Peyer's patch (tissue), 4 donors: Measurements from ENCODE around the gene TFIP11.

ENCODE experiments used
- POLR2A ChIP-seq, 2 donors: fragments of 450-650 bp; IDR thresholded peaks; one replicate each; pipeline ENCODE4 v1.5.1; 2017; ENCODE audit warnings: antibody characterized with exemption in 2 of 2, mild to moderate bottlenecking in 2 of 2, moderate library complexity in 2 of 2
- TF ChIP-seq, protein P1 (sequence below), 6 experiments: fragments of 450-650 bp in 4 of 6; fragments of 200-600 bp in 2 of 6; sonication (generic) in 1 of 6; IDR thresholded peaks; one replicate each; pipeline ENCODE4 v1.5.1; 2017 to 2019; ENCODE audit warnings: antibody characterized with exemption in 6 of 6, mild to moderate bottlenecking in 3 of 6, moderate library complexity in 1 of 6

DNA sequence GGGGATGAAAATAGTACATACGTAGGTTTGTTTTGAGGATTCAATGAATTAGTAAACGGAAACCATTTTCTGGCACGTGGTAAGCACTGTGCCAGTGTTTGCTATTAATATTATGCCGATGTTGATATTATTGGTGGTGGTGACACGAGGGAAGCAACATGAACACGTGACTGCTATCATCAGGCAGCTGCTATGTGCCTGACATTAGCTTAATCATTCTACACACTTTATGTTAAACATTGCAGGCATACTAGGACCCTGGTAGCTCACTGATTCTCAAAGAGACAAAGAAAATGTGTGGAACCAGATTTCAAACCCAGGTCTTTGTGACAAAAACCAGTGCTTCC lies 27.9 kb downstream of the TFIP11 start:
- no peak for TF ChIP-seq POLR2A (IDR thresholded peaks at IDR 0.05)
- TF ChIP-seq, protein P1, sequence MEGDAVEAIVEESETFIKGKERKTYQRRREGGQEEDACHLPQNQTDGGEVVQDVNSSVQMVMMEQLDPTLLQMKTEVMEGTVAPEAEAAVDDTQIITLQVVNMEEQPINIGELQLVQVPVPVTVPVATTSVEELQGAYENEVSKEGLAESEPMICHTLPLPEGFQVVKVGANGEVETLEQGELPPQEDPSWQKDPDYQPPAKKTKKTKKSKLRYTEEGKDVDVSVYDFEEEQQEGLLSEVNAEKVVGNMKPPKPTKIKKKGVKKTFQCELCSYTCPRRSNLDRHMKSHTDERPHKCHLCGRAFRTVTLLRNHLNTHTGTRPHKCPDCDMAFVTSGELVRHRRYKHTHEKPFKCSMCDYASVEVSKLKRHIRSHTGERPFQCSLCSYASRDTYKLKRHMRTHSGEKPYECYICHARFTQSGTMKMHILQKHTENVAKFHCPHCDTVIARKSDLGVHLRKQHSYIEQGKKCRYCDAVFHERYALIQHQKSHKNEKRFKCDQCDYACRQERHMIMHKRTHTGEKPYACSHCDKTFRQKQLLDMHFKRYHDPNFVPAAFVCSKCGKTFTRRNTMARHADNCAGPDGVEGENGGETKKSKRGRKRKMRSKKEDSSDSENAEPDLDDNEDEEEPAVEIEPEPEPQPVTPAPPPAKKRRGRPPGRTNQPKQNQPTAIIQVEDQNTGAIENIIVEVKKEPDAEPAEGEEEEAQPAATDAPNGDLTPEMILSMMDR (IDR thresholded peaks at IDR 0.05) = no peak
